GM21381 (cell line): Measurements from ENCODE around the gene GAB2.
"Not testable (repeated sequence)": the region's sequence is repeated elsewhere in the genome, so short reads cannot be mapped to it uniquely, and the experiment has no call there.

Experiments
- ATAC-seq: cut with Tn5 transposase; IDR thresholded peaks from one replicate; pipeline ENCODE4 v1.9.1; 2021; ENCODE audit warnings: mild to moderate bottlenecking, moderate library complexity; ENCODE audit not compliant: unreplicated experiment

The GAB2 gene

DNA sequence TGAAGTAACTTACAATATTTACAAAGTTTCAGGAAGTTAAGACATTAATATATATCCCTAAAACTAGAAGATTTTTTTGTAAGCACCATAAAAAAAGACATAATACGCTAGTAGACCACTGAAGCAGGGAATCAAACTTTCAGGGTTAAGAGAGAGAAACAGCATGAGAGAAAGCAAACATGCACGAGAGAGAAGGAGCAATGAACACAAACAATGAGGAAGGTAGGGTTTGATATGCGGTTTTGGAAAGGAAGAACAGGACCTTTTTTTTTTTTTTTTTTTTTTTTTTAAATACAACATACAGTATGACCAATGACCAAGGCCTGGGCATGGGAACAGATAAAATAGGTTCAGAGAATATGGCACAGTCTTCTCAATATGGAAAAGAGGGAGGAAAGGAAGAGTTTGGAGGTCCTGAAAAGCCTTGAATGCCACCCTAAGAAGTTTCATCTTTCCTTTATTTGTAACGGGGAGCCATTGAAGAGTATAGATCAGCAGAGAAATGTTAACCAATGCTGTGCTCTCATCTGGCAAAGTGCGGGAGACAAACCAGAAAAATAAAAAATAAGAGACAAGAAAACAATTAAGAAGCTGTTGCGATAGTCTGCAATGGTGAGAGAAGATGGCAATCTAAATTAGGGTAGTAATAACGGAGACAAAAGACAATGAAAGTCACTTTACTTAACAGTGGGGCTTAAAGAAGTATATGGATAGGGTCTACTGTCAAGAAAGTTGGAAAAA is 127.9 kb downstream of the GAB2 start:
- no peak for ATAC-seq

GRCh38 chr11:78284260-78284659 is 133.4 kb downstream of the GAB2 start:
- ATAC-seq, result no peak

DNA sequence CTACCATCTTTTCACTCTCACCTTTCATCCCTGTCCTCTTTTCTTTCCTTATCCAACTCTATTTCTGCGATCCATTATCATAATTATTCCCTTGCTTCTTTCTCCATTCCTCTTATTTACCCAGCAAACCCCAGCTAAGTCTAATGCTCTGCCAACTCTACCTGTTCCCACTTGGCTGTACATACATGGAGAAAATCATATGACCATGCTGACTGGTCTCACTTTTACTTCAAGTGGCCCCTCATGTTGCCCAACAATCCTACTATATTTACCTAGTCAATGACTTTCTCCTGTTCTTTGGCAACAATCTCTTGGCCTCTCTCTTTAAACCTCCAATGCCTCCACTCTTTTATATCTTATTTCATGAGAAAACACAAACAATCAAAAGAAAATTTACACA is 134.8 kb downstream of the GAB2 start:
- ATAC-seq, result no peak

DNA sequence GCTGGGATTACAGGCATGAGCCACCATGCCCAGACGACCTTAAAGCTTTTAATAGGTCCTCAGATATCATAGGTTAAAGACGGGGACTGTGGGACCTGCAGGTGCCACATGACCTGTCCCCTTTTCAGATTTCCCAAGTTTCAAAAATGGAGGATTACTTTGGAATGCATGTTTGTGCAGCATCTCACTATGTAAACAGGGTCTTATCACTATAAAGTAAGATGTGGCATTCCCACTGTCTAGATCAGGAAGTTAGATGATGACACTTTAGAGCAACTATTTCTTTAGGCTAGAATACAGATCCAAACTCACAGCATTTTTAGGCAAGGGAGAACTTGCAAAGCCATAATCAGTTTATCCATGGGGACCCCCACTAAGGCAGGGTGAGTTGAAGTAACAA is 136.1 kb downstream of the GAB2 start:
- ATAC-seq, result no peak

DNA sequence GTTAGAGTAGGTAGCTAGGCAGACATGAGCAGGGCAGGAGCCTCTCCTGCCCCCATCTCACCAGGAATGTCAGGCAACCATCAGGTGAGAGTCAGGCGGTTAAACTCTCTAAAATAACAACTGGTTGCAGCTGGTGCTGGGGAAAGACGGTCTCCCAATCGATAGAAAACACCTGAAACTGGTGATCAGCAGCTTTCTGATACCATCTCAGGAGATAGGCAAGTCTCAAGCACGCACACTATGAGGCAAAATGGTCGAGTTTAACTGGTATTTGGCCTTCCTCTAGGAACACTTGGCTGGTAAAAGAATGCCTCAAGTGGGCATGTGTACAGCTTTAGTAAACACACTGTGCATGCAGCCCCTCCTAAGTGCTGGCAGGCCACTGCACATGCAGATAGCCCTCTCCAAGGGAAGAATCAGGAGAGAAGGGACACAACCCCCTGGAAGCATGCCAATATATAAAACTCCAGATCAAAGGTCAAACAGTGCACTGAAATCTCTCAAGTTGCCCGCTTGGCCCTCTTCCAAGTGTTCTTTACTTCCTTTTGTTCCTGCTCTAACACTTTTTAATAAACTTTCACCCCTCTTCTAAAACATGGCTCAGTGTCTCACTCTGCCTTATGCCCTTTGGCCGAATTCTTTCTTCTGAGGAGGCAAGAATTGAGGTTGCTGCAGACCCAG is 140.2 kb downstream of the GAB2 start:
- no peak for ATAC-seq

DNA sequence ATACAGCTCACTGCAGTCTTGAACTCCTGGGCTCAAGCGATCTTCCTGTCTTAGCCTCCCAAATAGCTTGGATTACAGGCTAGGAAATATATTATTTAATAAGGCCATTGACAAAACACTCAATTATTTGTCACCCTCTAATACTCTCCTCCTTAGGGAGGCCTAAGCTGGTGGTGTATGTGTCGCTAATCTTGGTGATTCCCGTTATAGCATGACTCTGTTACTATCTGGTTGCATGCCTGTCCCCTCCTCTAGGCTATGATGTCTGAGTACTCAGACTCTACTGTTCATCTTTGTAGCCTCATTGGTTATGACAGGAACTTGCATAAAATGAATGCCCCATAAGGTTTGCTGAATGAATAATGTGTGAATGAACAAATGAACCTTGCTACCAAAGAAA is 141.3 kb downstream of the GAB2 start:
- no peak for ATAC-seq

DNA sequence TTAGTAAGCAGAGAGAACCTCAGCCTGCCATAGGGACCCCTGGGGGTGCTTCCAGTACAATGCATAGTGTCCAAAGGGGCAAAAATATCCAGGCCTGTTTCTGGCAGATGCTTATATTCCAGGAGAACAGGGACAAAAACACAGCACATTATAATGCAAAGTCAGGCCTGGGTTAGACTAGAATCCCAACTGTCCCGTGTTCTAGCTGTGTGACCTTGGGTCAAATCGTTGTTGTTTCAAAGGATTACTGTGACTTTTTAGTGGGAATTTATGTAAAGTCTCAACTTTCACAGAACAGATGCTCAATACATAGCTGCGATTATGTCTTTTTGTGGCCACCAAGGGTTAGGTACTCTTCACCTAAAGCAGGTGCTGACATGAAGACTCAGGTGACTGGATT is 142.9 kb downstream of the GAB2 start:
- ATAC-seq, result no peak

GRCh38 chr11:78272625-78273269 is 144.9 kb downstream of the GAB2 start:
- not testable (repeated sequence) for ATAC-seq

DNA sequence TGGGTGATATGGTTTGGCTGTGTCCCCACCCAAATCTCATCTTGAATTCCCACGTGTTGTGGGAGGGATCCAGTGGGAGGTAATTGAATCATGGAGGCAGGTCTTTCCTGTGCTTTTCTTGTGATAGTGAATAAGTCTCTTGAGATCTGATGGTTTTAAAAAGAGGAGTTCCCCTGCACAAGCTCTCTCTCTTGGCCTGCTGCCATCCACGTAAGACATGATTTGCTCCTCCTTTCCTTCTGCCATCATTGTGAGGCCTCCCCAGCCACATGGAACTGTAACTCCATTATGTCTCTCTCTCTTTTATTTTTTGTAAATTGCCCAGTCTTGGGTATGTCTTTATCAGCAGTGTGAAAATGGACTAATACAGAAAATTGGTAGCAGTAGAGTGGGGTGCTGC is 145.8 kb downstream of the GAB2 start:
- not testable (repeated sequence) for ATAC-seq

DNA sequence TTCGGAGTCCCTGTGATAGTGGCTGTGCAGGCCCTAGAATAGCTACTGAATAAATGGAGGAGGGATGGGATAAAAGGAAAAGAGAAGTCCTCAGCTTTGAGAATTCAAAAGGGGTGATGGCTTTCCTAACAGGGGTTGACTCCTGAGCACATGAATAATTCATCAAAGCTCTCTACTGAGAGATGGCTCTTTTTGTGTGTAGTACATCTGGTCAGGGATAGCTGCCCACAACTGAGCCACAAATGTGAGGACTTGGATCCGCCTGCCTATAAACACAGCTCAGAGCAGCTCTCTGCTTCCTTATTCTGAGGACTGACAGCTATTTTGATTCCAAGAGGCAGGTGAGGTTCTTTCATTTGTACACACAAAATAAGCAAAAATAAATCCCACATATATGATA is 146.6 kb downstream of the GAB2 start:
- ATAC-seq, result no peak

GRCh38 chr11:78269806-78270205 is 147.8 kb downstream of the GAB2 start:
- no peak for ATAC-seq

GRCh38 chr11:78268591-78269410 is 148.8 kb downstream of the GAB2 start:
- no peak for ATAC-seq

DNA sequence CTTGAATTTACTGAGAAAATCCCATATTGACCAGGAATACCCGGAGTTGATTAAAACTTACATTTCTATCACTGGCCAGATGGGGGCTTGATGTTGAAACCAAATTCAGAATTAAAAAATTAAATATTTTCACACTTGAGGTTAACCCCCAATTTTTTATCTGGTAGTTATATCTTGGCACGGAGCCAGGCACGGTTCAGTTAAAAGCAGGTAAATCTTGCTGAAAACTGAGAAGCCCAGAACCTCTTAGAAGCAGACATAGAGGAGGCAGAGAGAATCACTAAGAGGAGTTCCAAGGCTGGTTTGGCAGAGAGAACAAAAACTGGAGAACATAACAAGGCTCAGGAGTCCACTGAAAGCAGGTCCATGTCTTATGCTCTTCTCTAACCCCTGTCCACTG is 151.2 kb downstream of the GAB2 start:
- no peak for ATAC-seq

- no peak for ATAC-seq
These were observed 152.3 kb downstream of the GAB2 start for GRCh38 chr11:78265326-78265725.

- ATAC-seq, result no peak
These were observed 154.9 kb downstream of the GAB2 start for GRCh38 chr11:78262691-78263090.

- ATAC-seq, result no peak
These were observed 155.4 kb downstream of the GAB2 start for GRCh38 chr11:78262238-78262637.

GRCh38 chr11:78261828-78262227 is 155.8 kb downstream of the GAB2 start:
- ATAC-seq, result no peak

DNA sequence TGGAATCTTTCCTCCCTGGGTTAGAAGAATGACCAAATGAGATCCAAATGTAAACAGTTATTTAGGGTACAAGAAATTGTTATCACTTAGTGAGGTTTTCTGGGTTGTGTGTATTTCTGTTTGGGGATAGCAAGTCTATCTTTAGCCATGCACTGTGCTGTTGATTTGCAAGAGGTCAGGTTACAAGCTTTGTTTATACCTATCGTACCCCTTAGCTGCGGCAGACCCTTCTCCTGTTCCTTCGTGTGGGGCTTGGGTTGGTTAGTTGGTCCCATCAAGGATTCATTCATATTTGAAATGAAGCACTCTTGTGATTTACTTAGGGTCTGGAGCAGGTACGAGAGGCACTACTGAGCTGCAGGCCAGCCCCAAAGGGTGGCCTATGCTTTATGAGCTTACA is 156.3 kb downstream of the GAB2 start:
- no peak for ATAC-seq

DNA sequence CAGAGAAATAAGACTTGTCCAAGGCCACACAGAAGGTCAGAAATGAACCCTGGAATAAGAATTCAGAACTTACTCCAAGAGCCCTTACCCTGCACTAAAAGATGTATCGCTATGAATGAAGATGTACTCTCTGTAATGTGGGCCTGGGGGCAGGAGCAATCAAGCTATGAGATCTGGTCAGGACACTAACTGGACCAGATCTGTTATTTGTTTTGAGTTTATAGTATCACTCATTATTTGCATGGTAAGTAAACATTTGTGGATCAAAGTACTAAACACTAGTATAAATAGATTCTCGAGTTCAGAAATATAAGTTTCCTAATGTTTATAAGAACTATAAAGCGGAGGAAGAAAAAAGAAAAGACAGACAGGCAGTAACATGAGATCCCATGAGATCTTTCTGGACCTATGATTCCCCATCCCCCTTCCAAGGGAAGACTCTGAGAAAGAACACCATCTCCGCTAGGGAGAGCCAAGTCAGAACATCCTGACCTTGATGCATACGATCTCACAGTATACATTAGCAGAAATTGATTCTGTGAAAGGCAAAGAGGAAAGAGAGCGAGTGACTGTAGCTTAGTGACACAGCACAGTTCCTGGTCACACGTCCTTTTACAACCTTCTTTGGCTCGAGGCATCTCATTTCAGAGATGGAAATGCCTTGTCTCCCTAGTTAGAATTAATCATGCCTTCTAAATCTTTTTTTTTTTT is 157.7 kb downstream of the GAB2 start:
- ATAC-seq, result no peak

GRCh38 chr11:78257654-78258053 is 160.0 kb downstream of the GAB2 start:
- no peak for ATAC-seq

- ATAC-seq, result no peak
These were observed 160.7 kb downstream of the GAB2 start for GRCh38 chr11:78256962-78257361.
